CD4-positive, alpha-beta T cell treated with Interferon alpha-2 for 1 hour (primary cell): ENCODE data around the gene EGFR.

ENCODE experiments used
- DNase-seq, 2 donors: peaks; one replicate each; pipeline ENCODE4 v3.0.0-alpha.2; 2020 to 2022

Gene EGFR

DNA sequence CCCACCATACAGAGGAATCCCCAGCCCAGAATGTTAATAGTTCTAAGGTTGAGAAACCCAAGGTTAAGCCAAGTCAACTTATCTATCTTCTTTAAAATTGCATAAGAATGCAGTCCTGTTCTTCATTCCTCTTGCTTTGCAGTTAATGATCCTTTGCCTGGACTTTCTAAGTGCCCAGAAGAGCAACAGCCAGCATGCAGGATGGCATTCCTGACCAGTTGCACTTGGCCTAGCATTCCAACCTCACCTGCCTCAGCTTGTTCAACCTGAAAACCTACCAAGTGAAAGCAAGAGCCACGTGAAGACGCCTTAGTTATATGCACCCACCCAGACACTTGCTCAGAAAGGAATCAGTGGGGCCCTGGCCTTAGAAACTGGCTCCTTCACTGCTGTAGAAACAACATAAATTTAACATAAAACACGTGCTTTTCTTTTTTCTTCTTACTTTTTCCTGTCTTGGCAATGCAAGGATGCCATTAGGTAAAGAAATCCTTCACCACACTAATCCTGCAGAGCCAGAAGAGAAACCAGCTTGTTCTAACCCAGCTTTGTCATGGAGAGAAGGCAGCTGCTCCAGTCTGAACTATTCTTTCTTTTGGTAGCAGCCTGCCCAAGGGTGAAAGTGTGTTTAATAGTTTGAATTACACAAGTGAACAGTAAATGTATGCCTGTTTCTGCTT is 25.0 kb downstream of the EGFR start:
- no peak for DNase-seq

DNA sequence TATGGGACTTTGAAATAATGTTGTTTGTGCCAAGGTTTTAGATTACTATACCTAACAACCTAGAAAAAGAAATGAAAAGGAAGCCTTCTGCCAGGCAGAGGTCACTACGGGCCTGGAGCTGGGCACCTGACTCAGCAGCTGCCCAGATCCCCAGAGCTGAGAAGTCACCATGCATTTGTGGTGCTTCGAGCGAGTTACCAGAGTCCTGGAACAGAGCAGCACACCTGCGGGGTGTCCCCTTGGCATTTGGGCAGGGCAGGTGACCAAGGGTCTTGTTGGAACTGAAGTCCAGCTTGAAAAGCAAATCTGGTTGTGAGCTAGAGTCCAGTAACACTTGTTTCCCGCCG is 25.5 kb downstream of the EGFR start:
- DNase-seq = no peak

DNA sequence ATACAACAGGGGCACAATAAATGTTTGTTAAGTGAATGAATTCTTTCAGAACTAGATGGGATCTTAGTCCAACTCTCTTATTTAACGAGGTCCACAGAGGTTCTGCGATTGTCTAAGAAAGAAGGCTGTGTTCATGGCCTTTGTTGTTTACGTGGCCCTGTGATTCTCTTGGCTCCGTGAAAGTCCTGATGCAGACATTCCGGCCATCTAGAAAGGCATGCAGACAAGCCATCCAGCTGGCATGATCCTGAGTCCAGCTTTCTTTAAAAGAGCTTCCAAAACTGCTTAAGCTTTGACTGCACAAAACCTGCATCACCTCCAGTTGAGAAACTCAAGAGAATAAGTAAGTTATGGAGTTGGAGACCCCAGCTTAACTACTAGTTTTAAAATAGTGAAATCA is 26.0 kb downstream of the EGFR start:
- no peak for DNase-seq

DNA sequence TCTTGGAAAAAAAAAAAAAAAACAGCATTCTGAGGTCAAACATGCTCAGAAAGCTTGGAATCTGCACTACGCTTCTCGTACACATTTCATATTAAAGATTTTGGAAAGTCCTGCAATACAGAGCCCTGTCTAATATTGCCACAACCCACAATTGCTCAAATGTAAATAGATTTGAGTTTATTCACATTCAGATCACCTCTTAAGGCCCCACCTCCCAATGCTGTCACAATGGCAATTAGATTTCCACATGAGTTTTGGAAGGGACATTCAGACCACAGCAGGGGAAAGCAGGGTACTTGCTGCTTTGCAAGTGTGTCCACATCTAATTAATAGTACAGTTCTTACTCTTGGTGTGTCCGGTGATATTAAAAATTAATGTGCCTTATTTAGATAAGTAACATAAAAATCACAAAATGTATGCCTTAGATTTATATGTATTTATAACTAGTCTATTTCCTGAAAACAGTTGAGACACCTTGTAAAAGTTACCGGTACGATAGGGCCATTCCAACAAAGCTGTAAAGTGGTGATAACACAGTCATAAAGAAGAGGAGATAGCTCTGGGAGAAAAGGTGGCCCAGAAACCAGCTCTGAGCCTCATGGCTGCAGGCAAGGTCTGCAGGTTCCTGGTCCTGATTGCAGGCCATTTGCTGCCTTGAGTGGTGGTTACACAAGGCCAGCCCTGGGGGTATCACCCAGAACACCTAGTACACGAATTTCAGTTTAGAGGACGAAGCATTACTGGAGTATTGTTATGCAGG is 27.9 kb downstream of the EGFR start:
- no peak for DNase-seq

DNA sequence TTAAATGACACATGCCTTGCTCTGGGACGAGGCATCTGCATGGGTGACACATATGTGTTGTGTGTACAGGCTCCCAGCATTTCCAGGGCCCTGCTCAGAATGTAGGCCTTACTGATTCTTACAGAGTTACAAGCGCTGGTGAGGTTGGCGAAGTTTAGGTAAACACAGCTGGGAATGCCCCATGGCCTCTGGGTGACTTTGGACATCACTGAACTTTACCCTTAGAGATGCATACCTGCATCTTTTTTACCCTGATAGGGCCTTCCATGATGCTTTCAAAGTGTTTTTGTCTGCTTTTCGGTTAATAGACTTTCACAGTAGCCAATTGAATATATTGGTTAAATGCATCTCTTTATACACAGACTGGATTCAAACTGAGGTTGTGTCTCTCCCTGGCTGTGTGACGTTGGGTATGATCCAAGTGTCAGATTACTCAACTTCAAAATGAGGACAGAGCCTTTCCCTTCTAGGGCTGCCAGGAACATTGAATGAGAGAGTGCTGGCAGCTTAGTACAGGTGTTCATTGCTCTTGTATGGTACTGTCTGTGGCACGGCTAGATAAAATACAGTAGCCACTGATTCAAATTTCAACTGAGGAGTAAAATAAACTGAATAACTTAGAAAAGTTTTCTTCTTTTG is 29.5 kb downstream of the EGFR start:
- DNase-seq = no peak

DNA sequence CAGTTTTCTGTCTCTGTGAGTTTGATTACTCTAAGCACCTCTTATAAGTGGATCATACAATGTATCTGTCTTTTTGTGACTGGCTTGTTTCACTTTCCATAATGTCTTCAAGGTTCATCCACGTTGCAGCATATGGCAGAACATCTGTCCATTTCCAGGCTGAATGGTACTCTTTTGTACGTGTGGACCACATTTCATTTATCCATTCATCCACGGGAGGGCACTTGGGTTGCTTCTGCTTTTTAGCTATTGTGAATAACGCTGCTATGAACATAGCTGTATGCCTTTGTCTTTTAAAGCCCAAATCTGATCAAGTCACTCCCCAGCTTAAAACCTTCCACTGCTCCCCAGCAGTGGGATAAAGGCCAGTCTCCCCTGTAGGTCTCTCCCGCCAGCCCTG is 31.5 kb downstream of the EGFR start:
- DNase-seq = no peak

DNA sequence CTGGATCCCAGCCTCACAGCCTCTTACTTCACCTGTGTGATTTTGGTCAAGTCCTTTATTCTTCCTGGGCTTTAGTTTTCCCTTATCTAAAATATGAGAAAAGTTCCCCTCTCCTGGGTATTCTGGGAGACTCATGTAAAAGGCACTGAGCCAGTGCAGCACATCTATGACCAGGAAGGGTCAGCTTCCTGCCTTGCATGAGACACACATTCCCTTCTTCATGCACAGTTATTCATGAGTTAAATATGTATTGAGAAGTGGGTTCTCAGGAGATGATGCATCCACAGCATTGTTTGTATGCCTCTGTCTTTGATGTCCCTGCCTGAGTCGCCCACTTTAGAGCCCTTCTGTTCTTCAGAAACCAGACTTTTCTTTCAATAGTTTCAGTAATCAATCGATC is 33.3 kb downstream of the EGFR start:
- DNase-seq = no peak

DNA sequence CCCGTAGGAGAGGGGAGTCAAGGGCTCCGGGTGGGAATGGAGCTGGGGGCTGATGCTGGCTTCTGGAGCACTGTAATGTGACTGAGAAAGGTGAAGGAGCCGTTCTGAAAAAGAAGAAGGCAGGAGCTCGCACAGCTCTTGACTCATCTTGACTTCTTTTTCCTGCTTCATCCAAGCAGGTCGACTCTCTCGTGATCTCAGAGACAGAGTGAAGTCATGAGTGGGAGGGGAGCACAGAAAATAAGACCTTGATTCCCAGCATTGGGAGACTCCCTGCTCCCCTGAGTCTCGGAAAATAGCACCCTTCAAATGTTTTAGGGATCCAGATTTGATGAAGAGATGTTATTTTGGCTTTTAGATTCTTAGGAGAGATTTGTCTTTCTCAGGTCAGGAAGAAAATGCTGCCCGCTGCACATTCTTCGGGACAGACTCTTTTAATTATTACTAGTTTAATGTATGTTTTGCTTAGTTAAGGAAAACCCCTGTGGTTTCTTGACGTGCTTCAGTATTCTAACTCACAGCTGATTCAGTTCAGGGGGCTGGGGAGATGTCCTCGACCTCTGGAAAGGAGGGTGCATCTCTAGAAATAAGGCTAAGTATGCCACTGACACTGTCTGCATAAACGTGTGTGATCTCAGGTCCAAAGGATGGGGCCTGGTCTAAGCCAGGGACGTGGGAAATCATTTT is 34.1 kb downstream of the EGFR start:
- no peak for DNase-seq

DNA sequence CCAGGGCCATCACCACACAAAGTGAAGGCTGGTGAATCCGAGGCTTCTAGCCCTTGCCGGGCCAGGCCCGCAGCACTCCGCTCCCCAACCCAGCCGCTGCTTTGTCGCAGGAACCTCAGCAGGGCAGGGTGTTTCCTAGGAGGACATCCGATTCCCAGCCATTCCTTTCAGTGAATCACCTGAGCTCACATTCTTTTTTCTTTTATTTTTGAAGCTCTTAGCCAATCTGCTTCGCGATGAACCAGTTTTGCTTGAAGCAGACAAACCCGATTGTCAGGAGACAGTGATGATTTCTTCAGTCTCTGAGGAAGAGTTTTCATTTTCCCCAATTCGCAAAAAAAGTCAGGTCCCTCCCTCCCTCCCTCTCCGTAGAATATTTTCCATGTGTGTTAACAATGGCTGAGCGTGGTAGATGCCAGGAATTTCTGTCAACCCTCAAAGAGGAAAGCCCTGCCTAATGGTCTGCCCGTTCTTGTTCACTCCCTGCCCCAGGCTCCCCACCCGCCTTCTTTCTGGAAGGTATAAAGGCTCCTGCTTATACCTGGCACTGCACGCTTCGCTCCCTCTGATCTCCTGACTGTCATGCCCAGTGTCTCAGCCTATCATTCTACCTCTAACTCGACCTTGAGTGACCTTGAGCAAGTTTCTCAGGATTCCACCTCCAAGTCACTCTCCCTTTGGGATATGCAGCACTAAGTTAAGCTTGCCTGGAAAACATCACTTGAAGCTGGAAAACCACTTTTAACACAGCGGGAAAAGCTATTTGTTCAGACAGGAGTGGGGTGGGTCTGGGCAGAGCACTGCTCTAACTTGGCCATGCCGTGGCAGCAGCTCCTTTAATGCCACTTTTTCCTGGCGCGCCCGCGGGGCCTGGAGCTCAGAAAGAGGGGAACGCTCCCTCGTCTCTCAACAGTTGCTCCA is 35.1 kb downstream of the EGFR start:
- no peak for DNase-seq

DNA sequence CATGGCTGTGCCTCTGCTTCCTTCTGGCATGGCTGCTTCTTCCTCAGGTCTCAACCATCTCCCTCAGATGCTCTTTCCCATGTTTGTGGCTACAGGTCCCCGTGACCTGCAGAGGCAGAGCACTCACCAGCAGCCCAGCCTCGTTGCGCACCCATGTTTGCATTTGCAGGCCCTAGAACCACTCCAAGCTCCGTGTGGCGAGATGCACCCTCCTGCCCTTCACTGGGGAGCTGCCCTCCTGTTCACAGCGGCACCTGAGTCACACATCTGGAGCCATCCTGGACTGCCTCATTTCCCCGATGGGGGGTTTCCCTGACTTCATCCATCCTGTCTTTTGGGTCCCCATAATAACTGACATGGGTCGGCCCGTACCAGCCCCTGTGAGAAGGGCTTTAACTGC is 35.9 kb downstream of the EGFR start:
- no peak for DNase-seq

DNA sequence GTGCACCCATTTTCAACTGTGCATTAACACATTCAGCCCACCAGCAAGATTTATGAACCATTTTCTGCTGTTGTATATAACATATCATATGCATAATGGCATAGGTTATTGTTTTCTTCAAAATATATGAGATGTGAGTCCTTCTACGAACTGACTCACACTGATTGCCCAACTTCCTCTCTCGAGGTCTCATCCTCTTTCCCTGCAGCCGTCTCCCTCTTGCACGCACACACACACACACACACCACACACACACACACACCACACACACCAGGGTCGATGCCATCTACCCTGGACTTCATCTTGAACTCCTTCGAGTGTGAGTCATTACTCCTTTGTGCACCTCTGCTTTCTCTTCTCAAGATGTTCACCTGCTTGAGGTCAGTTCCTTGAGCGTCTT is 36.7 kb downstream of the EGFR start:
- no peak for DNase-seq

DNA sequence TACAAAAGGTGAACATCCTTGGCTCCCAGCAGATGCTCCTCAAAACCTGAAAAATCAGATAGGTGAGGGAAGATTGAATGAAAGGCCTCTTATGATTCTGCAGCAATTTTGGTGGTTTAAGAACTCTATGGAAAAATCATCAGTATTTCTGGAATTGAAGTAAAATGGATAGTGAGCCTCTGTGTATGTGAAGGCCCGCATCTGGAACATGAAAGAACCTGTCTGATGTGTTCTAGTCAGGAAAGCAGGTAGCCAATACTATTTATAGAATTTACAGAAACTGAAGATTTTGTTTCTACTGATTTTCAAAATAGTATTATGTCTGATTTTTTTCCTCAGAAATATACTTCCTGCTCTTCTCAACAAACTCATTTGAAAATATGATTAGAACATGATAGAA is 37.3 kb downstream of the EGFR start:
- no peak for DNase-seq

DNA sequence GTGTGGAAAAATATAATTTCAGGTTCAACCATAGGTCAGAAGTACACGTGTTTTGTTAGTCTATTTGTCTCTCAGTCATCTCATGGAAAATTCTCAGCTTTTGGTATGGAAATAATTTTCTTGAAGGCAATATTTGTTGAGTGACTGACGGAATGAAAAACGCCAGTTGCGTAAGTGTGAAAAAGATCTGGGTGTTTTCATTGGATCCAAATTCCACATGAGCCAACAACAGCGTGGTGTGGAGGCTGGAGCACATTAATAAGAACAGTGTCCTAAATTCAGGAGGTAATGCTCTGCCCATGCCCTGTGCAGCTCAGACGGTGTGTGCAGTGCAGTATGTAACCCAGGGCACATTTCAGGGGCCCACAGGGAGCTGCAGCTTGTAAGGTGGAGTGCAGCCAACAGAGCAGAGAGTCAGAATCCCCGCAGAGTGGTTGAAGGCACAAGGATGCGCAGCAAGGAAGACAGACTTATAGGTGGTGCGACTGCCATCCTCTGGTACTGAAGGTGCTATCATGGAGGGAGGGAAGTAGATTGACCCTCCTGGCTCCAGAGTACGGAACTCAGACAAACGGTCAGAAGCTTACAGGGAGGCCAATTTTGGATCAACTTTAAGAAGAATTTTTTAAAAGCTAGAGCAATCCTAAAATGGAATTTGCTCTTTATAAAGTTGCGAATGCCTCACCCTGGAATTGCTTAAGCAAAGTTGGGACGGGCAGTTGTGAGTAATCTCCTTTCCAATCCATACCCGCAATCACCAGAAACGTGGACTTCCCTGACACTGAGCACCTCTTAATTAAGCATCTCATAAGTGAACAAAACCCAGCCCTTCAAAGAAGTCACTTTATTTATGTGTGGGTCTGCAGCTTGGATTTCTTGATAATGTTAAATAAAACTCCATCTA is 38.0 kb downstream of the EGFR start:
- no peak for DNase-seq

DNA sequence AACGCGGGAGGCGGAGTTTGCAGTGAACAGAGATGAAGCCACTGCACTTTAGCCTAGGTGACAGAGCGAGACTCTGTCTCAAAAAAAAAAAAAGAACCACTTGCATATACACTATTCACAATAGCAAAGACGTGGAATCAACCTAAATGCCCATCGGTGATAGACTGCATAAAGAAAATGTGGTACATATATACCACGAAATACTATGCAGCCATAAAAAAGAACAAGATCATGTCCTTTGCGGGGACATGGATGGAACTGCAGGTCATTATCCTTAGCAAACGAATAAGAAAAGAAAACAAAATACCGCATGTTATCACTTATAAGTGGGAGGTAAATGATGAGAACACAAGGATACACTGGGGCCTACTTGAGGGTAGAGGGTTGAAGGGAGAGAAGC is 39.5 kb downstream of the EGFR start:
- DNase-seq = no peak

DNA sequence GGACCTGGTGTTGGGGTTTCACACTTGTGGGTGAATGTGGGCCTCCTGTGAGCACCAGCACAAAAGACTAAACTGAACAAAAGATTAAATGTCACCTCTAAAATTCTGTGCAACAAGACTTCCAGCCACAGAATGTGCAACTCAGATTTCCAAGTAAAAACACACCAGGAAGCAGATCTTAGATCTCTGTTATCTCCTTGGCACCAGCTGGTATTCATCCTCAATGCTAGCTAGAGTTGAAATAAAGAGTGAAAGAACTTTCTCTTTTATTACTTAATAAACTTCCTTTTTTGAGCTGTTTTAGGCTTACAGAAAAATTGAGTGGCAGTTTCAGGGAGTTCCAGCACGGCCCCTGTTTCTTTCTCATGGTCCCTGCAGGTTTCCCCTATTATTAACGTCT is 40.2 kb downstream of the EGFR start:
- no peak for DNase-seq

DNA sequence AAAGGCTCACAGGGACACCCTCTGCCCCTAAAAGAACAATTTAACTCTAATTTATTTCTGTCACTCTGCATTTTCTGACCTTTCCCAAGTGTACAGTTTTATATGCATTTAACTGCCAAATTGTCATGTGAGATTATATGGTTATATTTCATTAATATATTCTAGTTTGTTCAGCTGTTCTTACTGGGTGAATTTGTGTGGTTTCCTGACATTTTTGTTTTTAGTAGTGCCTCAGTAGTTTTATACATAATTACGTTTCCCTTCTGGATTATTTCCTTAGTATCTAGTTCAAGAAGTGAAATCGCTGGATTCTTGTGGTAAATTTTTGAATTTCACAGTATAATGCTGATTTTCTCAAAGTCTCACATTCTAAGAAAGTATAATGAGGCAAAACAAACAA is 41.3 kb downstream of the EGFR start:
- DNase-seq = no peak

DNA sequence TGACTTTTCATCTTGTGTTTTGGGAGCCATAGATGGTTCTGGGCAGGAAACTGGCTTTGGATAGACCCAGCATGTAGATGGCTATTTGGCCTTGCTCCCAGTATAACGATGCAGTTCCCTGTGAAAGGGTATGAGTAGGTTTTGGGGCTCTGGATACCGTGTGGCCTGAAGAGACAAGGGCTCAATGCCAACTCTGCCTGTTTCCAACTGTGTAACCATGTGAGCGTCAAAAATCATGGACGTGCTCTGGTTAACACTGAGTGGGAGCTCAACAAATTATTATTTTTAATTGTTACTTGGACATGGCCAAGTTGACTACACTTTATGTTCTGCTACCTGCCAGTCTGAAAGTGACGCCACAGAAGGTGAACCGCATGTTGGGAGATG is 41.8 kb downstream of the EGFR start:
- no peak for DNase-seq

DNA sequence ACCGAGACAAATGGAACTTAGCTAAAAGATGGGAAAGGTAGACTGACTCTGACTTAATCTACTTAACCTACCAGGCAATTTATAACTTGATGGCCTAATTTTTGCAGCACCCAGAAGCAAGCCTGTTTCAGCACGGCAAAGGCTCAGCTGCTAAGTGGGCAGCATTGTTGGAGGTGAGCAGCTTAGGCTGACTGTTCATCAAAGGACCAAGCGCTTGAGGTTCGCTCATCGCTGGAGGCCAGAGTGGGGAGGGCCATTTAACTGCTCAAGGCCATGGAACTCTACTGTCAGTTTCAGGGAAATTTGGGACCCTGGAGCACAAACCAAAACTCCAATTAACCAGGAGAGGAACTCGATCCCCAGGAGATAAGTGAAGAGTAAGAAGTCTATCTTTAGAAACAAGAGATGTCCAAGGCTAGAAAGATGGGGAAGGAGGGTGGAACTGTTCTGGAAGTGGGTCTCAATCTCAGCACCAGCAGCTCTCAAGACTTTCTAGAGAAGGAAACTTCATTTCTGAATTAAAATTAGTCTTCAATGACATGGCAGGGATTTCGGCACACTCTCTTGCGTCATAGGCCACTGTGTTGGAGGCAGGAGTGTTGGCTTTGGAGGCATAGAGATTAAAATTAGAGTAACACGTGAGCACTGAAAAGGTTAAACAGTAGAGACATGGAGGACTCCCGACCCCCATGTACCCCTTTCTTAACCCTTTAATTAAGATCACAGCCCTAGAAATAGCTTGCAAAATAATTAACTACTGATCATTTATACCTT is 43.1 kb downstream of the EGFR start:
- no peak for DNase-seq

DNA sequence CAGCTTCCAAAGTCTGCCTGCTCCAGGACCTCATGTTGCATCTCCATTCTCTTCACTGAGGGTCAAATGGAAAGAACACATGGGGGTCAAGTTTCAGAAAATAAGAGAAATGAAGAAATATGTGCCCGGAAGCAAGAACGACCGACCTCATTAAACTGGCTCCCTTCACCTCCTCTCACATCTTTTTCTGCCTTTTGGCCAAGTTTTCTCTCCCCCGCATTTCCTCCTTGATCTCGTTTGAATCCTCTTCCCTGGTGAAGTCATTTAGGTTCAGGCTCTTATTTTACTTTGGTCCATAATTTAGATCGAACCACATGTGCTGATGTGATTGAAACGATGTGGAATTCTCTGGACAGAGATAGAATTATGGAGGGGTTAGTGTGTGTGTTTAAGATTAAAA is 44.2 kb downstream of the EGFR start:
- no peak for DNase-seq

DNA sequence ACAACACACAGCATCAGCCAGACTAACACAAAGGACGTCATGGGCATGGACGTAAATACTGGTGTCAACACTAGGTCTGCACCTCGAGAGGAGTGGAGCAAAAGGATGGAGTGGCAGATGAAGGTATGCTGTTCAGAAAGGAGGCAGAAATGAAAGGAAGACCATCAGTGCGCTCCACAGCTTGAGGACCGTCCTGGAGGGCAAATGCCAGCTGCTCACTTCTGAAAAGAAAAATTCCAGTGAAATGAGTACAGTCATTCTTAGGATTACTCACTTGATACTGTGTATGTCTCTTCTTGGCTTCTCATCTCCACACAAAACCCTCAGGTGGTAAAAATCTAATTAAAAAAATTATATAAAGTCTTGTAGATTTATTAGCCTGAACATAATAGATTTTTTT is 44.8 kb downstream of the EGFR start:
- DNase-seq = no peak

DNA sequence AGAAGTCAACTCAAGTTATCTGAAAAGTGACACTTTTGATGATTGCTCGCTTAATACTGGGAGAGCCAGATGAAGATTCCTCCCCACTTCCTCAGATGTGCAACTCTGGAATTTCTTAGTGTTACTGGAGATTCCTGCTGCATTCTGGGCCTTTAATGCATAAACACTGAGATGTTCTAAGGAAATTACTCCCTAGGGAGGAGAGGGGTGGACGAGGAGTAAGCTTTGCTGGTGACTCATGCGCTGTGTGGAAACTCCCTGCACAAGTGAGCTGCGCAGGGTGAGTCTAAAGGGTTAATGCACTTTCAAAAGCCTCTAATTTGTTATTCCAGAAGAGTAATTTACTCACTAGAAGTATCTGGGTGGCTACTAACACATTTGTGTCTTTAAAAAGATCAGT is 46.3 kb downstream of the EGFR start:
- DNase-seq = no peak
